GM23338 (cell line): ENCODE results near the gene SCIN. TPM values are rescaled to one million over a fixed set of nuclear protein-coding genes. Genes with fewer than 3 reads are reported as not detected.
A peak's percentile ranks its signal among the peaks of the same experiment; 100 is the strongest.
"Not testable (repeated sequence)": the region's sequence is repeated elsewhere in the genome, so short reads cannot be mapped to it uniquely, and the experiment has no call there.

Experiments used
- ATAC-seq: fragments of 200-7000 bp; cut with Tn5 transposase; 3 replicates; pipeline ENCODE4 v1.9.1; 2020
- DNase-seq: peaks from one replicate; pipeline ENCODE4 v3.0.0-alpha.2; 2015; ENCODE audit warnings: low spot score
- H2AFZ ChIP-seq: fragments of 200-600 bp; sonication (generic); 2 replicates; pipeline ENCODE4 v1.8.0; 2016; ENCODE audit warnings: antibody characterized with exemption, mild to moderate bottlenecking, moderate library complexity
- H3F3A ChIP-seq: fragments of 200-600 bp; sonication (generic); replicated peaks from 2 replicates; pipeline ENCODE4 v1.8.0; 2017; ENCODE audit warnings: antibody characterized with exemption, mixed run types, low read depth
- H3K27ac ChIP-seq: fragments of 200-600 bp; sonication (generic); 2 replicates; pipeline ENCODE4 v1.6.1; 2016; ENCODE audit warnings: low read depth
- H3K27me3 ChIP-seq: fragments of 200-600 bp; sonication (generic); 2 replicates; pipeline ENCODE4 v1.8.0; 2016; ENCODE audit warnings: mild to moderate bottlenecking, mixed run types, moderate library complexity; ENCODE audit not compliant: insufficient read depth
- H3K36me3 ChIP-seq: fragments of 200-600 bp; sonication (generic); 2 replicates; pipeline ENCODE4 v1.8.0; 2016; ENCODE audit warnings: mild to moderate bottlenecking; ENCODE audit not compliant: insufficient read depth
- H3K4me1 ChIP-seq: fragments of 200-600 bp; sonication (generic); 2 replicates; pipeline ENCODE4 v1.8.0; 2016; ENCODE audit warnings: mild to moderate bottlenecking, moderate library complexity; ENCODE audit not compliant: insufficient read depth
- H3K4me2 ChIP-seq: fragments of 200-600 bp; sonication (generic); 2 replicates; pipeline ENCODE4 v1.7.1; 2017; ENCODE audit warnings: mixed run types
- H3K4me3 ChIP-seq: fragments of 200-600 bp; sonication (generic); 2 replicates; pipeline ENCODE4 v1.6.1; 2016; ENCODE audit warnings: mixed run types
- H3K79me2 ChIP-seq: fragments of 200-600 bp; sonication (generic); replicated peaks from 2 replicates; pipeline ENCODE4 v1.8.0; 2017; ENCODE audit warnings: mild to moderate bottlenecking; ENCODE audit not compliant: insufficient read depth
- H3K9me2 ChIP-seq: fragments of 200-600 bp; sonication (generic); 2 replicates; pipeline ENCODE4 v1.8.0; 2017; ENCODE audit not compliant: insufficient read depth
- H4K20me1 ChIP-seq: fragments of 200-600 bp; sonication (generic); replicated peaks from 2 replicates; pipeline ENCODE4 v1.8.0; 2017; ENCODE audit warnings: mild to moderate bottlenecking; ENCODE audit not compliant: insufficient read depth
- H3K27ac Mint-ChIP-seq: 2 replicates; pipeline ENCODE4 v1.8.0; 2020; ENCODE audit warnings: inconsistent platforms, mild to moderate bottlenecking, moderate library complexity, mixed read lengths
- H3K27me3 Mint-ChIP-seq: 3 replicates; pipeline ENCODE4 v1.8.0; 2022; ENCODE audit warnings: low read depth, mild to moderate bottlenecking, moderate library complexity, mixed read lengths, inconsistent platforms; ENCODE audit not compliant: insufficient read depth, poor library complexity
- H3K36me3 Mint-ChIP-seq: 3 replicates; pipeline ENCODE4 v1.8.0; 2021; ENCODE audit warnings: low read depth, mild to moderate bottlenecking, inconsistent platforms, moderate library complexity, mixed read lengths
- H3K4me1 Mint-ChIP-seq: 3 replicates; pipeline ENCODE4 v1.8.0; 2020; ENCODE audit warnings: mild to moderate bottlenecking, inconsistent platforms, mixed read lengths
- H3K4me3 Mint-ChIP-seq: 3 replicates; pipeline ENCODE4 v1.8.0; 2021; ENCODE audit warnings: moderate library complexity, mild to moderate bottlenecking, inconsistent platforms, mixed read lengths
- H3K9me3 Mint-ChIP-seq: 3 replicates; pipeline ENCODE4 v1.8.0; 2020; ENCODE audit warnings: moderate library complexity, mild to moderate bottlenecking, inconsistent platforms, mixed read lengths
- CREB1 ChIP-seq: fragments of 250-450 bp; sonication (Bioruptor Pico); IDR thresholded peaks from 2 replicates; pipeline ENCODE4 v1.5.0; 2020; ENCODE audit warnings: low read depth, mild to moderate bottlenecking, moderate library complexity
- CTCF ChIP-seq, 2 experiments: fragments of 200-600 bp in 1 of 2; sonication (generic) in 1 of 2; conservative IDR thresholded peaks; 2 replicates each; pipeline versions ENCODE4 v1.5.1 to v1.6.1; 2016 to 2017; ENCODE audit warnings: antibody characterized with exemption in 2 of 2, low read depth in 2 of 2, mild to moderate bottlenecking in 2 of 2, moderate library complexity in 1 of 2
- EZH2 ChIP-seq: fragments of 200-600 bp; sonication (generic); IDR thresholded peaks from one replicate; pipeline ENCODE4 v1.8.0; 2017; ENCODE audit warnings: antibody characterized with exemption, mild to moderate bottlenecking, low read depth; ENCODE audit not compliant: unreplicated experiment
- EZH2phosphoT487 ChIP-seq: fragments of 200-600 bp; sonication (generic); IDR thresholded peaks from one replicate; pipeline ENCODE4 v1.8.1; 2018; ENCODE audit warnings: antibody characterized with exemption; ENCODE audit not compliant: unreplicated experiment
- JUNB ChIP-seq: IDR thresholded peaks from one replicate; pipeline ENCODE4 v1.6.1; 2016; ENCODE audit warnings: antibody characterized with exemption; ENCODE audit not compliant: unreplicated experiment
- NANOG ChIP-seq: IDR thresholded peaks from 2 replicates; pipeline ENCODE4 v1.6.1; 2016; ENCODE audit warnings: antibody characterized with exemption, borderline replicate concordance
- POLR2AphosphoS5 ChIP-seq: IDR thresholded peaks from 2 replicates; pipeline ENCODE4 v1.6.1; 2016; ENCODE audit warnings: antibody characterized with exemption, low read depth
- ZNF114 ChIP-seq: fragments of 250-450 bp; sonication (Bioruptor Pico); IDR thresholded peaks from 2 replicates; pipeline ENCODE4 v1.5.0; 2020; ENCODE audit warnings: mild to moderate bottlenecking, moderate library complexity
- ZNF331 ChIP-seq: fragments of 250-450 bp; sonication (Bioruptor Pico); IDR thresholded peaks from 2 replicates; pipeline ENCODE4 v1.5.0; 2020; ENCODE audit warnings: low read depth, mild to moderate bottlenecking, moderate library complexity
- polyA plus RNA-seq: library from polyadenylated mRNA; unstranded; fragments of >200 nt; fragmentation: Nextera tagmentation; extraction: Ambion mirVana; gene quantifications from 2 replicates; pipeline ENCODE4 v1.2.1, GENCODE V29; 2016
- total RNA-seq: library from RNA; depleted of rRNA; stranded (reverse); fragments of >200 nt; shearing (Covaris generic); gene quantifications from 2 replicates; pipeline ENCODE4 v1.2.3, GENCODE V29; 2014
- TF ChIP-seq, protein P1 (sequence below): IDR thresholded peaks from 2 replicates; pipeline ENCODE4 v1.6.1; 2016; ENCODE audit warnings: antibody characterized with exemption
- TF ChIP-seq, protein P2 (sequence below): fragments of 250-450 bp; sonication (Bioruptor Pico); IDR thresholded peaks from 2 replicates; pipeline ENCODE4 v1.5.0; 2020; ENCODE audit warnings: mild to moderate bottlenecking, moderate library complexity

SCIN gene
- total and polyA plus RNA-seq, 2 experiments from 2014 or later, result 0.80 to 0.92 TPM

DNA sequence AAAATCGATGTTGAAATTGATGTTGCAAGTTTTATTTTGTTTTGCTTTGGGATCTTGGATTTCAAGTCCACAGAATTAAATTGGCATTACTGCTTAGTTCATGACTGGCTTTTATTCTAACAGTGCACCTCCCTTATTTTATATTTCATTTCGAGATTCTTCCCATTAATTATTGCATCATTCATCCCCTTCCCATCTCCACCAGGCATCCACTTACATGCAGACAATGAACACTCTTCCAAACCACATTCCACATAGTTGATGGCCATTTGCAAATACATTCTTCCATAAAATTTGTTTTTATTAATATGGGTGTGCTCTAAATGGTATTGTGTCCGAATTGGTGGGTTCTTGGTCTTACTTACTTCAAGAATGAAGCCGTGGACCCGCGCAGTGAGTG lies 15.6 kb upstream of the SCIN start:
- peaks cover 5% of the 10 kb centered on the region; the same call in 1 of the 2 replicates for H3K4me1 ChIP-seq
- TF ChIP-seq POLR2AphosphoS5 (no peak), CTCF (conservative IDR thresholded peaks at IDR 0.05; ENCODE audit: low read depth in 2 of 2) (no peak), CREB1 (CRISPR knock-in tag) (no peak), ZNF114 (CRISPR knock-in tag) (no peak), EZH2 (no peak), ZNF331 (CRISPR knock-in tag) (no peak), JUNB (no peak), NANOG (no peak), EZH2phosphoT487 (no peak)
- TF ChIP-seq, protein P1, sequence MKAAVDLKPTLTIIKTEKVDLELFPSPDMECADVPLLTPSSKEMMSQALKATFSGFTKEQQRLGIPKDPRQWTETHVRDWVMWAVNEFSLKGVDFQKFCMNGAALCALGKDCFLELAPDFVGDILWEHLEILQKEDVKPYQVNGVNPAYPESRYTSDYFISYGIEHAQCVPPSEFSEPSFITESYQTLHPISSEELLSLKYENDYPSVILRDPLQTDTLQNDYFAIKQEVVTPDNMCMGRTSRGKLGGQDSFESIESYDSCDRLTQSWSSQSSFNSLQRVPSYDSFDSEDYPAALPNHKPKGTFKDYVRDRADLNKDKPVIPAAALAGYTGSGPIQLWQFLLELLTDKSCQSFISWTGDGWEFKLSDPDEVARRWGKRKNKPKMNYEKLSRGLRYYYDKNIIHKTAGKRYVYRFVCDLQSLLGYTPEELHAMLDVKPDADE, result no peak
- TF ChIP-seq, protein P2, sequence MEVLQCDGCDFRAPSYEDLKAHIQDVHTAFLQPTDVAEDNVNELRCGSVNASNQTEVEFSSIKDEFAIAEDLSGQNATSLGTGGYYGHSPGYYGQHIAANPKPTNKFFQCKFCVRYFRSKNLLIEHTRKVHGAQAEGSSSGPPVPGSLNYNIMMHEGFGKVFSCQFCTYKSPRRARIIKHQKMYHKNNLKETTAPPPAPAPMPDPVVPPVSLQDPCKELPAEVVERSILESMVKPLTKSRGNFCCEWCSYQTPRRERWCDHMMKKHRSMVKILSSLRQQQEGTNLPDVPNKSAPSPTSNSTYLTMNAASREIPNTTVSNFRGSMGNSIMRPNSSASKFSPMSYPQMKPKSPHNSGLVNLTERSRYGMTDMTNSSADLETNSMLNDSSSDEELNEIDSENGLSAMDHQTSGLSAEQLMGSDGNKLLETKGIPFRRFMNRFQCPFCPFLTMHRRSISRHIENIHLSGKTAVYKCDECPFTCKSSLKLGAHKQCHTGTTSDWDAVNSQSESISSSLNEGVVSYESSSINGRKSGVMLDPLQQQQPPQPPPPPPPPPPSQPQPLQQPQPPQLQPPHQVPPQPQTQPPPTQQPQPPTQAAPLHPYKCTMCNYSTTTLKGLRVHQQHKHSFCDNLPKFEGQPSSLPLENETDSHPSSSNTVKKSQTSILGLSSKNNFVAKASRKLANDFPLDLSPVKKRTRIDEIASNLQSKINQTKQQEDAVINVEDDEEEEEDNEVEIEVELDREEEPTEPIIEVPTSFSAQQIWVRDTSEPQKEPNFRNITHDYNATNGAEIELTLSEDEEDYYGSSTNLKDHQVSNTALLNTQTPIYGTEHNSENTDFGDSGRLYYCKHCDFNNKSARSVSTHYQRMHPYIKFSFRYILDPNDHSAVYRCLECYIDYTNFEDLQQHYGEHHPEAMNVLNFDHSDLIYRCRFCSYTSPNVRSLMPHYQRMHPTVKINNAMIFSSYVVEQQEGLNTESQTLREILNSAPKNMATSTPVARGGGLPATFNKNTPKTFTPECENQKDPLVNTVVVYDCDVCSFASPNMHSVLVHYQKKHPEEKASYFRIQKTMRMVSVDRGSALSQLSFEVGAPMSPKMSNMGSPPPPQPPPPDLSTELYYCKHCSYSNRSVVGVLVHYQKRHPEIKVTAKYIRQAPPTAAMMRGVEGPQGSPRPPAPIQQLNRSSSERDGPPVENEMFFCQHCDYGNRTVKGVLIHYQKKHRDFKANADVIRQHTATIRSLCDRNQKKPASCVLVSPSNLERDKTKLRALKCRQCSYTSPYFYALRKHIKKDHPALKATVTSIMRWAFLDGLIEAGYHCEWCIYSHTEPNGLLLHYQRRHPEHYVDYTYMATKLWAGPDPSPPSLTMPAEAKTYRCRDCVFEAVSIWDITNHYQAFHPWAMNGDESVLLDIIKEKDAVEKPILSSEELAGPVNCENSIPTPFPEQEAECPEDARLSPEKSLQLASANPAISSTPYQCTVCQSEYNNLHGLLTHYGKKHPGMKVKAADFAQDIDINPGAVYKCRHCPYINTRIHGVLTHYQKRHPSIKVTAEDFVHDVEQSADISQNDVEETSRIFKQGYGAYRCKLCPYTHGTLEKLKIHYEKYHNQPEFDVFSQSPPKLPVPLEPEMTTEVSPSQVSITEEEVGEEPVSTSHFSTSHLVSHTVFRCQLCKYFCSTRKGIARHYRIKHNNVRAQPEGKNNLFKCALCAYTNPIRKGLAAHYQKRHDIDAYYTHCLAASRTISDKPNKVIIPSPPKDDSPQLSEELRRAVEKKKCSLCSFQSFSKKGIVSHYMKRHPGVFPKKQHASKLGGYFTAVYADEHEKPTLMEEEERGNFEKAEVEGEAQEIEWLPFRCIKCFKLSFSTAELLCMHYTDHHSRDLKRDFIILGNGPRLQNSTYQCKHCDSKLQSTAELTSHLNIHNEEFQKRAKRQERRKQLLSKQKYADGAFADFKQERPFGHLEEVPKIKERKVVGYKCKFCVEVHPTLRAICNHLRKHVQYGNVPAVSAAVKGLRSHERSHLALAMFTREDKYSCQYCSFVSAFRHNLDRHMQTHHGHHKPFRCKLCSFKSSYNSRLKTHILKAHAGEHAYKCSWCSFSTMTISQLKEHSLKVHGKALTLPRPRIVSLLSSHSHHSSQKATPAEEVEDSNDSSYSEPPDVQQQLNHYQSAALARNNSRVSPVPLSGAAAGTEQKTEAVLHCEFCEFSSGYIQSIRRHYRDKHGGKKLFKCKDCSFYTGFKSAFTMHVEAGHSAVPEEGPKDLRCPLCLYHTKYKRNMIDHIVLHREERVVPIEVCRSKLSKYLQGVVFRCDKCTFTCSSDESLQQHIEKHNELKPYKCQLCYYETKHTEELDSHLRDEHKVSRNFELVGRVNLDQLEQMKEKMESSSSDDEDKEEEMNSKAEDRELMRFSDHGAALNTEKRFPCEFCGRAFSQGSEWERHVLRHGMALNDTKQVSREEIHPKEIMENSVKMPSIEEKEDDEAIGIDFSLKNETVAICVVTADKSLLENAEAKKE (CRISPR knock-in tag), result no peak
- Mint-ChIP-seq H3K27me3 (no peaks in the 10 kb centered on the region), H3K9me3 (peaks cover 12% of the 10 kb centered on the region), H3K4me3 (no peak overlapping the region), H3K36me3 (peaks cover 15% of the 10 kb centered on the region), H3K4me1 (peaks cover 10% of the 10 kb centered on the region), H3K27ac (peak overlapping the region; percentile 70)
- no peak overlapping the region for H3K4me2 ChIP-seq
- no peak for DNase-seq
- no peaks in the 10 kb centered on the region for H3K79me2 ChIP-seq
- H3K27me3 ChIP-seq, result no peaks in the 10 kb centered on the region
- no peaks in the 10 kb centered on the region for H4K20me1 ChIP-seq
- no peak overlapping the region for H2AFZ ChIP-seq
- H3F3A ChIP-seq, result no peaks in the 10 kb centered on the region
- H3K4me3 ChIP-seq, result no peak overlapping the region
- peaks cover 4% of the 10 kb centered on the region; the same call in 1 of the 2 replicates for H3K9me2 ChIP-seq
- no peaks in the 10 kb centered on the region for H3K36me3 ChIP-seq
- no peak for ATAC-seq
- H3K27ac ChIP-seq, result no peak overlapping the region

DNA sequence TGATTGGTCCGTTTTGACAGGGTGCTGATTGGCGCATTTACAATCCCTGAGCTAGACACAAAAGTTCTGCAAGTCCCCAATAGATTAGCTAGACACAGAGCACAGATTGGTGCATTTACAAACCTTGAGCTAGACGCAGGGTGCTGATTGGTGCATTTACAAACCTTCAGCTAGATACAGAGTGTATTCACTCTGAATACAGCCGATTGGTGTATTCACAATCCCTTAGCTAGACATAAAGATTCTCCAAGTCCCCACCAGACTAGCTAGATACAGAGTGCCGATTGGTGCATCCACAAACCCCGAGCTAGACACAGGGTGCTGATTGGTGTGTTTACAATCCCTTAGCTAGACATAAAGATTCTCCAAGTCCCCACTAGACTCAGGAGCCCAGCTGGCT lies 14.8 kb upstream of the SCIN start:
- not testable (repeated sequence) for H3K4me1 ChIP-seq, H3K27me3 ChIP-seq, H2AFZ ChIP-seq, H3F3A ChIP-seq, H3K4me2 ChIP-seq, DNase-seq, H3K79me2 ChIP-seq, H3K27ac ChIP-seq, H3K27ac Mint-ChIP-seq, ATAC-seq, H3K9me2 ChIP-seq, H3K4me3 ChIP-seq, H4K20me1 ChIP-seq, H3K27me3 Mint-ChIP-seq, H3K4me3 Mint-ChIP-seq, H3K36me3 ChIP-seq
- H3K36me3 Mint-ChIP-seq, result peaks cover 15% of the 10 kb centered on the region
- H3K9me3 Mint-ChIP-seq, result peaks cover 12% of the 10 kb centered on the region
- H3K4me1 Mint-ChIP-seq, result peaks cover 10% of the 10 kb centered on the region
